HEK293 (cell line): ENCODE measurements around the gene PIPOX.
A peak's percentile ranks its signal among the peaks of the same experiment; 100 is the strongest.

Experiments
- CTCF ChIA-PET: fragments of 350-600 bp; formaldehyde crosslinking; extraction: SDS; loops from one replicate; lab custom pipeline; 2021; ENCODE audit warnings: antibody characterized with exemption; lab: Yijun Ruan, JAX
- POLR2A ChIA-PET: fragments of 300-600 bp; formaldehyde crosslinking; extraction: SDS; loops from one replicate; lab custom pipeline; 2020; ENCODE audit warnings: antibody characterized with exemption, inconsistent platforms; lab: Yijun Ruan, JAX
- H3K27ac ChIP-seq: fragments of 200-500 bp; sonication (Bioruptor generic); 2 replicates; pipeline ENCODE4 v1.5.1; 2014; ENCODE audit warnings: low read depth, low read length, control low read depth, inconsistent platforms; ENCODE audit errors: extremely low read depth
- H3K36me3 ChIP-seq, 2 experiments: fragments of 200-500 bp in 1 of 2; sonication (Bioruptor generic) in 1 of 2; 1 replicate in 1 of 2; 2 replicates in 1 of 2; pipeline ENCODE4 v1.5.1; 2014 to 2017; ENCODE audit warnings: inconsistent platforms in 2 of 2, low read length in 2 of 2; ENCODE audit not compliant: control insufficient read depth in 2 of 2, insufficient read depth in 1 of 2
- H3K4me1 ChIP-seq: fragments of 200-500 bp; sonication (Bioruptor generic); 2 replicates; pipeline ENCODE4 v1.5.1; 2014; ENCODE audit warnings: mild to moderate bottlenecking, low read length, inconsistent platforms; ENCODE audit not compliant: control insufficient read depth, insufficient read depth
- H3K4me3 ChIP-seq: 2 replicates; pipeline ENCODE4 v1.5.1; 2011; ENCODE audit warnings: low read depth, mild to moderate bottlenecking, control low read depth, low read length, moderate library complexity
- H3K9me3 ChIP-seq: fragments of 200-500 bp; sonication (Bioruptor generic); 2 replicates; pipeline ENCODE4 v1.5.1; 2014; ENCODE audit warnings: low read depth, low read length, inconsistent platforms; ENCODE audit not compliant: control insufficient read depth, insufficient read depth
- GLI4 ChIP-seq: fragments of 450-650 bp; formaldehyde crosslinking; IDR thresholded peaks from 2 replicates; pipeline ENCODE4 v1.5.1; 2016; ENCODE audit warnings: missing biosample characterization, missing genetic modification characterization
- KLF1 ChIP-seq: fragments of 450-650 bp; formaldehyde crosslinking; IDR thresholded peaks from 2 replicates; pipeline ENCODE4 v1.5.1; 2016; ENCODE audit warnings: missing biosample characterization, missing genetic modification characterization
- PRDM10 ChIP-seq: fragments of 450-650 bp; formaldehyde crosslinking; IDR thresholded peaks from 2 replicates; pipeline ENCODE4 v1.5.1; 2016; ENCODE audit warnings: missing biosample characterization, missing genetic modification characterization
- WT1 ChIP-seq: fragments of 450-650 bp; formaldehyde crosslinking; IDR thresholded peaks from 2 replicates; pipeline ENCODE4 v1.5.1; 2016; ENCODE audit warnings: missing biosample characterization, missing genetic modification characterization
- YY2 ChIP-seq: fragments of 450-650 bp; formaldehyde crosslinking; IDR thresholded peaks from 2 replicates; pipeline ENCODE4 v1.5.1; 2016; ENCODE audit warnings: missing biosample characterization, missing genetic modification characterization
- ZNF366 ChIP-seq: fragments of 450-650 bp; formaldehyde crosslinking; conservative IDR thresholded peaks from 2 replicates; pipeline ENCODE4 v1.5.1; 2016; ENCODE audit warnings: missing biosample characterization, missing genetic modification characterization
- ZNF473 ChIP-seq: fragments of 450-650 bp; formaldehyde crosslinking; IDR thresholded peaks from 2 replicates; pipeline ENCODE4 v1.5.1; 2017; ENCODE audit warnings: missing biosample characterization, missing genetic modification characterization
- ZNF501 ChIP-seq: fragments of 450-650 bp; formaldehyde crosslinking; IDR thresholded peaks from 2 replicates; pipeline ENCODE4 v1.5.1; 2016; ENCODE audit warnings: missing biosample characterization, missing genetic modification characterization
- ZNF561 ChIP-seq: fragments of 450-650 bp; IDR thresholded peaks from 2 replicates; pipeline ENCODE4 v1.5.1; 2018; ENCODE audit warnings: missing biosample characterization, missing genetic modification characterization, borderline replicate concordance
- ZNF623 ChIP-seq: fragments of 450-650 bp; formaldehyde crosslinking; IDR thresholded peaks from 2 replicates; pipeline ENCODE4 v1.5.1; 2016; ENCODE audit warnings: missing biosample characterization, missing genetic modification characterization
- ZNF830 ChIP-seq: fragments of 450-650 bp; IDR thresholded peaks from 2 replicates; pipeline ENCODE4 v1.5.0; 2018; ENCODE audit warnings: missing biosample characterization, missing genetic modification characterization, low read depth, mild to moderate bottlenecking, moderate library complexity
- ZSCAN16 ChIP-seq: fragments of 450-650 bp; formaldehyde crosslinking; IDR thresholded peaks from 2 replicates; pipeline ENCODE4 v1.5.1; 2016; ENCODE audit warnings: missing biosample characterization, missing genetic modification characterization

Gene PIPOX

GRCh38 chr17:29070781-29071180 lies 27.8 kb downstream of the PIPOX start:
- no peaks in the 10 kb centered on the region for H3K4me1 ChIP-seq
- no peak for TF ChIP-seq WT1 (tag by site-specific recombination)
- no peak for TF ChIP-seq KLF1 (tag by site-specific recombination)
- no peak for TF ChIP-seq ZNF830 (tag by site-specific recombination)
- no peak for TF ChIP-seq ZSCAN16
- TF ChIP-seq ZNF473 (tag by site-specific recombination): no peak
- TF ChIP-seq ZNF501 (tag by site-specific recombination): no peak

GRCh38 chr17:29071303-29071702 lies 28.4 kb downstream of the PIPOX start:
- no peak overlapping the region for H3K4me3 ChIP-seq
- H3K36me3 ChIP-seq: no peaks in the 10 kb centered on the region
- H3K4me1 ChIP-seq: no peaks in the 10 kb centered on the region
- TF ChIP-seq YY2 (no peak), ZNF623 (tag by site-specific recombination) (peak; percentile 81)
- no peak overlapping the region for H3K27ac ChIP-seq
- ChIA-PET POLR2A (interaction anchor here (0.6 kb wide), 1 partner anchor 31 kb away, joined by 5 read pairs; no protein-coding TSS in a partner anchor), CTCF (interaction anchor here (1.2 kb wide), 1 partner anchor 41 kb away, joined by 4 read pairs; no protein-coding TSS in a partner anchor)
- H3K9me3 ChIP-seq: no peaks in the 10 kb centered on the region

More at GRCh38 chr17:29070781-29071180, 27.8 kb downstream of the PIPOX start:
- Histone ChIP-seq H3K27ac (no peak overlapping the region), H3K4me3 (no peak overlapping the region), H3K9me3 (no peaks in the 10 kb centered on the region), H3K36me3 (no peaks in the 10 kb centered on the region)
- ChIA-PET POLR2A (interaction anchor here (0.6 kb wide), 1 partner anchor 30 kb away, joined by 5 read pairs; no protein-coding TSS in a partner anchor), CTCF (no interaction called here)

DNA sequence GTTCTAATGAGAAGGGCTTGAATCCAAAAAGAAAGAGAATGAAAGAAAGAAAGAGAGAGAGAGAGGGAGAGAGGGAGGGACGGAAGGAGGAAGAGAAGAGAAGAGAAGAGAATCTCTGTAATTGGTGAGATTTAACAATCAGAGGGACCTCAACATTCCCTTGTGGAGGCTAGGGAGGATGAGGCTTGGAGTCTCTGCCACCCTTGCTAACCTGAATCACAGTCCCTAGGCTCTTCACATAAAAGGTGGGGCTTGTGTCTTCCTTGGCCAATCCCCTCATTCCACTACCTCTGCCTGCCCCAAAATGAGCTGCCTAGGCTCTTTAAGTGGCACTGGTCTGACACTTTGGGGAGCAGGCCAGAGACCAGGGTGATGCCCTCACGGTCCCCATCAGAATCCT lies 30.1 kb downstream of the PIPOX start:
- no peak for TF ChIP-seq GLI4
- TF ChIP-seq ZNF366: 0 out of 2 replicates have a peak, but pooled peaks have one; percentile 39
- POLR2A ChIA-PET: interaction anchor here (0.6 kb wide), 2 partner anchors 13 to 374 kb away, joined by 4 read pairs; no protein-coding TSS in a partner anchor
- peaks cover 0 to 7% of the 10 kb centered on the region in 2 experiments; a peak in 1 of 3 replicates for H3K36me3 ChIP-seq
- CTCF ChIA-PET: interaction anchor here (0.5 to 0.8 kb wide), 4 partner anchors 21 to 108 kb away, joined by 3 to 7 read pairs (median 3); no protein-coding TSS in a partner anchor
- H3K4me3 ChIP-seq: no peak overlapping the region
- no peaks in the 10 kb centered on the region for H3K9me3 ChIP-seq
- H3K4me1 ChIP-seq: no peaks in the 10 kb centered on the region
- H3K27ac ChIP-seq: no peak overlapping the region

- Histone ChIP-seq H3K4me3 (no peak overlapping the region), H3K4me1 (no peaks in the 10 kb centered on the region), H3K27ac (no peak overlapping the region), H3K9me3 (no peaks in the 10 kb centered on the region), H3K36me3 (peaks cover 0 to 12% of the 10 kb centered on the region in 2 experiments; a peak in 1 of 3 replicates)
- TF ChIP-seq PRDM10 (peak; percentile 78), ZNF561 (tag by site-specific recombination) (no peak)
- CTCF ChIA-PET: interaction anchor here (0.5 kb wide), 1 partner anchor 21 kb away, joined by 3 read pairs; no protein-coding TSS in a partner anchor
- POLR2A ChIA-PET: interaction anchor here (0.6 kb wide), 1 partner anchor 13 kb away, joined by 4 read pairs; no protein-coding TSS in a partner anchor
Measured at GRCh38 chr17:29073520-29073919, 30.6 kb downstream of the PIPOX start.
